GM23338 (cell line): Measurements from ENCODE around the gene SOWAHB. TPM values are rescaled to one million over a fixed set of nuclear protein-coding genes. Genes with fewer than 3 reads are reported as not detected.

Experiments used
- ATAC-seq: fragments of 200-7000 bp; cut with Tn5 transposase; 3 replicates; pipeline ENCODE4 v1.9.1; 2020
- DNase-seq: peaks from one replicate; pipeline ENCODE4 v3.0.0-alpha.2; 2015; ENCODE audit warnings: low spot score
- H2AFZ ChIP-seq: fragments of 200-600 bp; sonication (generic); 2 replicates; pipeline ENCODE4 v1.8.0; 2016; ENCODE audit warnings: antibody characterized with exemption, mild to moderate bottlenecking, moderate library complexity
- H3F3A ChIP-seq: fragments of 200-600 bp; sonication (generic); replicated peaks from 2 replicates; pipeline ENCODE4 v1.8.0; 2017; ENCODE audit warnings: antibody characterized with exemption, mixed run types, low read depth
- H3K27ac ChIP-seq: fragments of 200-600 bp; sonication (generic); 2 replicates; pipeline ENCODE4 v1.6.1; 2016; ENCODE audit warnings: low read depth
- H3K27me3 ChIP-seq: fragments of 200-600 bp; sonication (generic); 2 replicates; pipeline ENCODE4 v1.8.0; 2016; ENCODE audit warnings: mild to moderate bottlenecking, mixed run types, moderate library complexity; ENCODE audit not compliant: insufficient read depth
- H3K36me3 ChIP-seq: fragments of 200-600 bp; sonication (generic); 2 replicates; pipeline ENCODE4 v1.8.0; 2016; ENCODE audit warnings: mild to moderate bottlenecking; ENCODE audit not compliant: insufficient read depth
- H3K4me1 ChIP-seq: fragments of 200-600 bp; sonication (generic); 2 replicates; pipeline ENCODE4 v1.8.0; 2016; ENCODE audit warnings: mild to moderate bottlenecking, moderate library complexity; ENCODE audit not compliant: insufficient read depth
- H3K4me2 ChIP-seq: fragments of 200-600 bp; sonication (generic); 2 replicates; pipeline ENCODE4 v1.7.1; 2017; ENCODE audit warnings: mixed run types
- H3K4me3 ChIP-seq: fragments of 200-600 bp; sonication (generic); 2 replicates; pipeline ENCODE4 v1.6.1; 2016; ENCODE audit warnings: mixed run types
- H3K79me2 ChIP-seq: fragments of 200-600 bp; sonication (generic); replicated peaks from 2 replicates; pipeline ENCODE4 v1.8.0; 2017; ENCODE audit warnings: mild to moderate bottlenecking; ENCODE audit not compliant: insufficient read depth
- H3K9me2 ChIP-seq: fragments of 200-600 bp; sonication (generic); 2 replicates; pipeline ENCODE4 v1.8.0; 2017; ENCODE audit not compliant: insufficient read depth
- H4K20me1 ChIP-seq: fragments of 200-600 bp; sonication (generic); replicated peaks from 2 replicates; pipeline ENCODE4 v1.8.0; 2017; ENCODE audit warnings: mild to moderate bottlenecking; ENCODE audit not compliant: insufficient read depth
- H3K27ac Mint-ChIP-seq: 2 replicates; pipeline ENCODE4 v1.8.0; 2020; ENCODE audit warnings: inconsistent platforms, mild to moderate bottlenecking, moderate library complexity, mixed read lengths
- H3K27me3 Mint-ChIP-seq: 3 replicates; pipeline ENCODE4 v1.8.0; 2022; ENCODE audit warnings: low read depth, mild to moderate bottlenecking, moderate library complexity, mixed read lengths, inconsistent platforms; ENCODE audit not compliant: insufficient read depth, poor library complexity
- H3K36me3 Mint-ChIP-seq: 3 replicates; pipeline ENCODE4 v1.8.0; 2021; ENCODE audit warnings: low read depth, mild to moderate bottlenecking, inconsistent platforms, moderate library complexity, mixed read lengths
- H3K4me1 Mint-ChIP-seq: 3 replicates; pipeline ENCODE4 v1.8.0; 2020; ENCODE audit warnings: mild to moderate bottlenecking, inconsistent platforms, mixed read lengths
- H3K4me3 Mint-ChIP-seq: 3 replicates; pipeline ENCODE4 v1.8.0; 2021; ENCODE audit warnings: moderate library complexity, mild to moderate bottlenecking, inconsistent platforms, mixed read lengths
- H3K9me3 Mint-ChIP-seq: 3 replicates; pipeline ENCODE4 v1.8.0; 2020; ENCODE audit warnings: moderate library complexity, mild to moderate bottlenecking, inconsistent platforms, mixed read lengths
- CTCF ChIP-seq, 2 experiments: fragments of 200-600 bp in 1 of 2; sonication (generic) in 1 of 2; conservative IDR thresholded peaks; 2 replicates each; pipeline versions ENCODE4 v1.5.1 to v1.6.1; 2016 to 2017; ENCODE audit warnings: antibody characterized with exemption in 2 of 2, low read depth in 2 of 2, mild to moderate bottlenecking in 2 of 2, moderate library complexity in 1 of 2
- ETS1 ChIP-seq: IDR thresholded peaks from 2 replicates; pipeline ENCODE4 v1.6.1; 2016; ENCODE audit warnings: antibody characterized with exemption
- EZH2 ChIP-seq: fragments of 200-600 bp; sonication (generic); IDR thresholded peaks from one replicate; pipeline ENCODE4 v1.8.0; 2017; ENCODE audit warnings: antibody characterized with exemption, mild to moderate bottlenecking, low read depth; ENCODE audit not compliant: unreplicated experiment
- EZH2phosphoT487 ChIP-seq: fragments of 200-600 bp; sonication (generic); IDR thresholded peaks from one replicate; pipeline ENCODE4 v1.8.1; 2018; ENCODE audit warnings: antibody characterized with exemption; ENCODE audit not compliant: unreplicated experiment
- JUNB ChIP-seq: IDR thresholded peaks from one replicate; pipeline ENCODE4 v1.6.1; 2016; ENCODE audit warnings: antibody characterized with exemption; ENCODE audit not compliant: unreplicated experiment
- REST ChIP-seq: IDR thresholded peaks from one replicate; pipeline ENCODE4 v1.6.1; 2018; ENCODE audit warnings: antibody characterized with exemption; ENCODE audit not compliant: unreplicated experiment
- STAT1 ChIP-seq: IDR thresholded peaks from one replicate; pipeline ENCODE4 v1.6.1; 2016; ENCODE audit warnings: antibody characterized with exemption; ENCODE audit not compliant: unreplicated experiment
- ZNF331 ChIP-seq: fragments of 250-450 bp; sonication (Bioruptor Pico); IDR thresholded peaks from 2 replicates; pipeline ENCODE4 v1.5.0; 2020; ENCODE audit warnings: low read depth, mild to moderate bottlenecking, moderate library complexity
- ZNF462 ChIP-seq: fragments of 250-450 bp; sonication (Bioruptor Pico); IDR thresholded peaks from 2 replicates; pipeline ENCODE4 v1.5.0; 2020; ENCODE audit warnings: mild to moderate bottlenecking, moderate library complexity
- polyA plus RNA-seq: library from polyadenylated mRNA; unstranded; fragments of >200 nt; fragmentation: Nextera tagmentation; extraction: Ambion mirVana; gene quantifications from 2 replicates; pipeline ENCODE4 v1.2.1, GENCODE V29; 2016
- total RNA-seq: library from RNA; depleted of rRNA; stranded (reverse); fragments of >200 nt; shearing (Covaris generic); gene quantifications from 2 replicates; pipeline ENCODE4 v1.2.3, GENCODE V29; 2014

SOWAHB gene
- total and polyA plus RNA-seq, 2 experiments from 2014 or later: 0.08 to 2.8 TPM

DNA sequence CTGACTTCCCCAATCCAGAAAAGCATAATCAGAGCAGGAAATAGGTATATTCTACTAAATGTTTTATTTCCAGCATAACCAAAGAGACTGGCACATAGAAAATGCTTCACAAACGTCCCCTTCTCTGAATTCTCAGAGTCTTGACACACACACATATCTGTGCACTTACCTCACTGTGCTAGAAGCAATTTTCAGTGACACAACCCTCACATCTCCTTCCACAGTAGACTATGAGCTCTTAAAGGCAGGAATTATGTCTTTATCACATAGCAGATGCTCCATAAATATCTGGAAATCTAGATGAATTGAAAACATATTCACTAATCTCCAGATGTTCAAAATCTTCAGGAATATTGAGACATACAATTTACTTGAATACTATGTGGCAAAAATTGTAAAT is 5.9 kb downstream of the SOWAHB start:
- no peaks in the 10 kb centered on the region for H3K79me2 ChIP-seq
- H3K4me1 ChIP-seq: peaks cover 5% of the 10 kb centered on the region
- peaks cover 32% of the 10 kb centered on the region for H3K27me3 ChIP-seq
- H3F3A ChIP-seq: no peaks in the 10 kb centered on the region
- H3K4me2 ChIP-seq: no peak overlapping the region
- TF ChIP-seq STAT1 (no peak), JUNB (no peak), CTCF (conservative IDR thresholded peaks at IDR 0.05; ENCODE audit: low read depth in 2 of 2) (no peak), REST (no peak), ZNF331 (CRISPR knock-in tag) (no peak), EZH2 (no peak)
- Mint-ChIP-seq H3K36me3 (no peaks in the 10 kb centered on the region), H3K4me3 (no peak overlapping the region), H3K27me3 (peaks cover 25% of the 10 kb centered on the region), H3K4me1 (peaks cover 10% of the 10 kb centered on the region), H3K9me3 (no peaks in the 10 kb centered on the region; the same call in 2 of the 3 replicates), H3K27ac (no peak overlapping the region)
- H3K36me3 ChIP-seq: no peaks in the 10 kb centered on the region
- no peak overlapping the region for H2AFZ ChIP-seq
- no peak for ATAC-seq
- 0 out of 2 replicates have a peak, but pooled peaks cover 3% of the 10 kb centered on the region for H3K9me2 ChIP-seq
- DNase-seq: no peak
- no peaks in the 10 kb centered on the region for H4K20me1 ChIP-seq
- no peak overlapping the region for H3K27ac ChIP-seq
- no peak overlapping the region for H3K4me3 ChIP-seq

GRCh38 chr4:76886848-76887441 is 11.0 kb downstream of the SOWAHB start:
- Histone ChIP-seq H3K4me1 (no peaks in the 10 kb centered on the region), H3K27me3 (no peaks in the 10 kb centered on the region), H3K79me2 (no peaks in the 10 kb centered on the region), H3K36me3 (no peaks in the 10 kb centered on the region), H3F3A (no peaks in the 10 kb centered on the region), H2AFZ (no peak overlapping the region), H3K27ac (no peak overlapping the region), H3K4me3 (no peak overlapping the region), H3K9me2 (peaks cover 17% of the 10 kb centered on the region), H3K4me2 (no peak overlapping the region), H4K20me1 (no peaks in the 10 kb centered on the region)
- Mint-ChIP-seq H3K4me1 (peaks cover 2% of the 10 kb centered on the region; the same call in 1 of the 3 replicates), H3K27ac (no peak overlapping the region), H3K4me3 (no peak overlapping the region), H3K27me3 (peaks cover 7% of the 10 kb centered on the region), H3K9me3 (no peaks in the 10 kb centered on the region), H3K36me3 (no peaks in the 10 kb centered on the region)
- ATAC-seq (no peak), DNase-seq (no peak)
- TF ChIP-seq EZH2phosphoT487 (no peak), ZNF462 (no peak), STAT1 (no peak), ETS1 (no peak)
